Anterior cingulate cortex (tissue), 58 donors: ENCODE measurements around the gene PRDM7.
"Not testable (repeated sequence)": the region's sequence is repeated elsewhere in the genome, so short reads cannot be mapped to it uniquely, and the experiment has no call there.

Experiments used
- DNase-seq, 58 donors: peaks; one replicate each; lab custom pipeline; 2025; lab: John Stamatoyannopoulos, UW

Gene PRDM7

GRCh38 chr16:90077757-90078578 lies 837 bp upstream of the PRDM7 start:
- DNase-seq: peak in 4 of 58 donors; percentile 25 to 59 (median 44)

GRCh38 chr16:90072442-90073105 lies 4.6 kb downstream of the PRDM7 start:
- no peak for DNase-seq

- no peak for DNase-seq
Observed at GRCh38 chr16:90070440-90070839, 6.7 kb downstream of the PRDM7 start.

- no peak for DNase-seq
Observed at GRCh38 chr16:90061437-90061836, 15.7 kb downstream of the PRDM7 start.

- DNase-seq: no peak
Observed at GRCh38 chr16:90057738-90058173, 19.4 kb downstream of the PRDM7 start.

- not testable (repeated sequence) for DNase-seq
Observed at GRCh38 chr16:90056521-90056920, 20.6 kb downstream of the PRDM7 start.

GRCh38 chr16:90055371-90055770 lies 21.8 kb downstream of the PRDM7 start:
- DNase-seq: no peak

- DNase-seq: no peak
Observed at GRCh38 chr16:90054554-90054953, 22.6 kb downstream of the PRDM7 start.

GRCh38 chr16:90053902-90054500 lies 23.1 kb downstream of the PRDM7 start:
- DNase-seq: no peak

- DNase-seq: no peak
Observed at GRCh38 chr16:90050969-90051368, 26.2 kb downstream of the PRDM7 start.

GRCh38 chr16:90048737-90049330 lies 28.3 kb downstream of the PRDM7 start:
- DNase-seq: no peak

GRCh38 chr16:90048347-90048722 lies 28.8 kb downstream of the PRDM7 start:
- DNase-seq: no peak

- DNase-seq: no peak
Observed at GRCh38 chr16:90047714-90048346, 29.3 kb downstream of the PRDM7 start.

GRCh38 chr16:90046971-90047713 lies 30.0 kb downstream of the PRDM7 start:
- peak in 7 of 58 donors; percentile 13 to 53 (median 25) for DNase-seq

- no peak for DNase-seq
Observed at GRCh38 chr16:90046122-90046970, 30.8 kb downstream of the PRDM7 start.

- no peak for DNase-seq
Observed at GRCh38 chr16:90044111-90044551, 33.0 kb downstream of the PRDM7 start.

GRCh38 chr16:90043526-90043925 lies 33.6 kb downstream of the PRDM7 start:
- DNase-seq: no peak

GRCh38 chr16:90042946-90043514 lies 34.1 kb downstream of the PRDM7 start:
- DNase-seq: no peak
